NCI-H146 treated with DMSO at 0.1 percent for 48 hours (cell line): ENCODE results near the gene NUBP1.
A peak's percentile ranks its signal among the peaks of the same experiment; 100 is the strongest.
"Not testable (repeated sequence)": the region's sequence is repeated elsewhere in the genome, so short reads cannot be mapped to it uniquely, and the experiment has no call there.

Experiments
- DNase-seq: peaks from one replicate; lab custom pipeline; 2025; ENCODE audit not compliant: unreplicated experiment; lab: John Stamatoyannopoulos, UW

The NUBP1 gene

DNA sequence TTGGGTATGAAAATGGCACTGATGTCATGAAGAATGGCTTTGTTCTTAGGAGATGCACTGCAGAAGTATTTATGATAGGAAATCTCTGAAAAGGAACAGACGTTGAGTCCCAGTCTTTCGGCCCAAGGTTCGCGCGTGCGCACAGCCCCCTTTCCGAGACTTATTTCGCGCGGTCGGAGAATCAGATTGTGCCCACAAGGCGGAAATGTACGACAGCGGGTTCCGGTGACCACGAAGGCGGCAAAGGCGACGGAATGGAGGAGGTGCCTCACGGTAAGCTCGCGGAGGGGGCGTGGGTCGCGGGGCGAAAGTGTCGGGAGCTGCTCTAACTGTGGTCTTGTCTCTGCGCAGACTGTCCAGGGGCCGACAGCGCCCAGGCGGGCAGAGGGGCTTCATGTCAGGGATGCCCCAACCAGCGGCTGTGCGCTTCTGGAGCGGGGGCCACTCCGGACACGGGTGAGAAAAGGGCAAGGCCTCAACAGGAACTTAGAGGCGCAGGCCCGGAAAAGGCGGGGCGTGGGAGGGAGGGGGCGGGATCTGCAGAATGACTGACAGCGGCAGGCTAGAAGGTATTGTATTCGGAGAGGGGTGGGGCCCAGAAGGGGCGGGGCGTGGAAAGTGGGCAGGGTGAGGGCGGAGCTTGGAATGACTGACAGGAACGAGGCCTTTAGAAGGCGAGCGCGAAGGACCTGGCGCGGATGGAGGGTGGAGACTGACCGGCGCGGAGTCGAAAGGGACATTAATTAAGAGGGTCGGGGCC is at the start of gene NUBP1:
TSS of gene NUBP1 (plus strand) at position 233 of the 760 bp plus-strand sequence. CDS start at position 255, 22 bp downstream.
- DNase-seq: peak; percentile 95

DNA sequence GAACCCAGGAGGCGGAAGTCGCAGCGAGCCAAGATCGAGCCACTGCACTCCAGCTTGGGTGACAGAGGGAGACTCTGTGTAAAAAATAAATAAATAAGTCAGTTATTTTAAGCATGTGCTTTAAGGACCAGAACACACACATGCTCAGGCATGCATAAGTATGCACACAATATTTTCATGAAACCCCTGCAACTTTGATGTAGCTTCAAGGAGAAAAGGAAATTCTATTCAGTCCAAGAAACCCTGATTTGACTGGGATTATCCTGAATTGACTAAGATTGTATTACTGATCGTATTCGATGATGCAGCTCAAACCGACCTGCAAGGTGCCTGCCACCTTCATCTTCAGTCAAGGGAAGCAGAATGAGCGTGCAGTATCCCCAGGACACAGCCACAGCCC is 49.8 kb upstream of the NUBP1 start:
- no peak for DNase-seq

DNA sequence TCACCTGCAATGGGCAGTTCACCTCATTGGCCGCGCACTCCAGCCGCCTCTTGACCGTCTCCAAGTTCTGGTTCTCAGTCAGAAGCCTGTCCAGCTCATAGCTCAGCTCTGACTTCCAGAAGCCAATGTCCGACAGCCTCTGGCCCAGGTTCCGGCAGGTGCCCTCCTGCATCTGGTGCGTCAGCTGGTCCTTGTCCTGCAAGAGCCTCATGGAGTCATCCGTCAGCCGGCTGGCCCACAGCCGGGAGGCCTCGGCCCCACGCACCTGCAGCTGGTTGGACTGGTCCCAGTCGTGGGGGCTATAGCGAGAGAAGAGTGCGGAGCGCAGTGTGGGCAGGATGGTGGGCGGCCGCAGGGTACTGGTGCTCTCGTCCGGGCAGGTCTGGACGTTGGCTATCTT is 49.3 kb upstream of the NUBP1 start:
- DNase-seq: no peak

DNA sequence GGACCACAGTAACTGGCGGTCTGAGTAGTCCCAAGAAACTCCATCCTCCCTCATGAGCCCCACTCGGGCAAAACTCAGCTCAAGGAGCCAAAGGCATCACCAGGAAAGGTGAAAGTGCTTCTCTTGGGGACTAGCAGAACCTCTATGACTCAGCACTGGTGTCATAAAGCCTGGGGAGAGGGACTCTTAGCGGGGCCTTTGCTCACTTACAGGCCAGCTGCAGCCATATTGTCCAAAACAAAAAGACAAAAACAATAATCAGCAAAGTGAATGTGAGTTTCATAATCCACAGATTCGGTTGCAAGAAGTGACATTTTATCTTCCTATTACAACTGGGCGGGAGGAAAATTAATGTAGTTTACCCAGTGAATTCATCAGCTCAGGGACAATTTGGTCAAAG is 48.8 kb upstream of the NUBP1 start, which contains the start of gene TEKT5:
TSS of gene TEKT5 (minus strand) at position 101 of the 400 bp plus-strand sequence. CDS start at position 44, 57 bp downstream.
- no peak for DNase-seq

DNA sequence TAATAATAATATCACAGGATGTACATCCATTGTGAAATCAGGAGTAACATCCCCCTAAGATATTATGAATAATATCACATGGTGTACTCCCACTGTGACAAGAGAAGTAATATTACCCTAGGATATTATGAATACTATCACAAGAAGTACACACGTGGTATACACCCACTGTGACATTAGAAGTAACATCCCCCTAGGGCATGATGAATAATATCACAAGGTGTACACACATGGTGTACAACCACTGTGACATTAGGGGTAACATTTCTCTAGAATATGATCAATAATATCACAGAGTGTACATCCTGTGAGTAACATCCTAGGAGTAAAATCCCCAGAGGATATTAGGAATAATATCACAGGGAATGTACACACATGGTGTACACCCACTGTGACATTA is 43.9 kb upstream of the NUBP1 start:
- DNase-seq: no peak

DNA sequence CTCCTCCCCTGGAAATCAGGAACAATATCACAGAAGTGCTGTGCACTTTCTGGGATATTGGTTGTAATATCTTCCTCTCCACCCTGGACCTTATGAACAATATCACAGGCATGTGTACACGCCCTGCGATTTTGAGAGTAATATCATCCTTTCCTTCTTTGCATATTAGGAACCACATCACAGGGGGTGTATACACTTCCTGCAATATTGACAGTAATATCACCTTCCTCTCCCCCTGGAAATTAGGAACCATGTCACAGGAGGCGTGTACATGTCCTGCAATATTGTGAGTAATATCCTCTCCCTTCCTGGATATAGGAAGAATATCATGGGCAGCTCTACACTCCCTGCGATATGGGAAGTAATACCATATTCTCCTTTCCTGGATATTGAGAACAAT is 34.7 kb upstream of the NUBP1 start:
- DNase-seq: no peak

DNA sequence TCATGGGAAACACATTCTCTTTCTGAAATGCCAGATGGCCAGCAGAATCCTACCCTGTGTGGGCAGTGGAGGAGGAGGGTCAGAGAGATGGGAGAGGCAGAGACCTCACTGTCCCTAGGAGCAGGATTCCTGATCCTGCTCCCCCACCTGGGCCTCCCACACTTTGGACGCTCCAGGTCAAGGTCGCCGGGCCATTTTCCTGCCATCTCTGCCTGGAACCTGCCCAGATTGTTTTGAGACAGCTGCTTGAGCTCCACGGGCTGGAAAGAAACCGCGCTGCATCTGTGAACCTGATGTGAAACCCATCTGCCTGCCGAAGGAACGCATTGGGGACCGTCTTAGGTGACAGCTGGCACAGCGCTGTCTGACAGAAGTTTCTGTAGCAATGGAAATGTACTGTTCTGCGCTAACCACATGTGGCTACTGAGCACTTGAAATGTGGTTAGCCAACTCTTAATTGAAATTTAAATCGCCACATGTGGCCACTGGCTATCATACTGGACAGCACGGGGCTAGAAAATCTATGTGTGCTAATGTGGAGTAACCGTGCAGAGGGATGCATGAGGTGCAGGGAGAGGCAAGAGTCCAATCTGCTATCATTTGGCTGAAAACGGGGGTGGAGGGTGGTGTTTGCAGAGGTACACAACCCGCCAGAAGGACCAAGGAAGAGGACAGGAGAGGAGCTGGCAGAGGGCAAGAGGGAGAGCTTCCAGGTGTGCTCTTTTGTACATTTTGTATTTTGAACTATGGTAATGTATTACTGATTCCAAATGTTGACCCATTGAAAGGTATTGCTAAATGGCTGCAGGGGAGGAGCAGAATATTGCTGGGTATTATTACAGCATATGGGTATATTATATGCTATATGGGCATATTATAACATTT is 15.4 kb upstream of the NUBP1 start:
- no peak for DNase-seq

DNA sequence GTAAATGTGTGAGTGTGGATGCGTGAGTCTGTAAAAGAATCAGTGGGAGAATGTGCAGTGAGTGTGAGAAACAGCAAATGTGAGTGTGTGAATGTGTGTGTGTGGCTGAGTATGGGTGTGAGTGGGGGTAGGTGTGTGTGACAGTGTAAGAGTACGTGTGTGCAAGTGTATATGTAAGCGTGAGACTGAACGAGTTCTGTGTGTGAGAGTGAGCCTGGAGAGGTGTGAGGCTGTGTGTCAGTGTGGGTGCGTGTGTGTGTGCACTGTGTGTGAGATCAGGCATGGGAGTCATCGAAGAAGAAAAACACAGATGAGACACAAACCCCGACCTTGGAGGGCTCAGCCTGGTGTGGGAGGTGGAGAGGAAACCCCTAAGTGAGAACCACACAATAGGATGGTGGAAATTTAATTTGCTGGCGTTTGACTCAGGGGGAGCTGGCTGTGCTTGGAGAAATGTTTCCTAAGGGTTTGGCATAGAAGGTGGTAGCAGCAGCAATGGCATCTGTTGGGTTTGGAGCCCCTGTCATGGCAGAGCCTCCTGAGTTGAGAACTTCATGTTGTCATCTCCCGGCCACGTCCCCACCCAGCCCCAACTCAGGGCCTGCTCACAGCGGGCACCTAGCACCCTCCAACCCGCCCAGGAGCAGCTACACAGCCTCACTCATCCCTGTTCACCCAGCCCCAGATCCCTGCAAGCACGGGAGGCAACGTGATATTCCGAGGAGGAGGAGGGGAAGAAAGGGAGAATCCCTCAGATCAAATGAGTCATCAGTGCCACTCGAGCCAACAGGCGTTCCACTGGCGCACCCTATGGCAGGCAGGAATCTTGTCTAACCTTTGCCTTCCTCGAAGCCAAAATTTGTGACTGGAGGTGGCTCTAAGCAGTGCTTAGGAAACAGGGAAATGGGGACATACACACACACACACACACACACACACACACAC is 14.3 kb upstream of the NUBP1 start:
- no peak for DNase-seq

DNA sequence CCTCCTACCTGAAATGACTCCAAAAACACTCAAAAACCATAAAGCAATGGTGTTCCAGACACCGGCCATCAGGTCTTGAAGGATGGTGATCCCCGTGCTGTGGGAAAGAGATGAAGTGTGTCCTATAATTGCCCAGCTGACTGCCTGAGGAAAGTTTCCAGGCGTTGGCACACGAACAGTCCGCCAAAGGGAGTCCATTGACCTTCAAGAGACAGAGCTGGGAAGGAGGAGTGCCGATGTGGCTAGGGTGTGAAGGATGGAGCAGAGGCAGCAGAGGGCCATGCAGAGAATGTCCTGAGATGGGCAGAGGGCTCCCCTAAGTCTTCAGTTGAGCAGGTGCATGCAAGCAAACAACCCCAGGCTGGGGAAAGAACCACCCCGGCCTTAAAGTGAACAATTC is 11.9 kb upstream of the NUBP1 start:
- DNase-seq: no peak

DNA sequence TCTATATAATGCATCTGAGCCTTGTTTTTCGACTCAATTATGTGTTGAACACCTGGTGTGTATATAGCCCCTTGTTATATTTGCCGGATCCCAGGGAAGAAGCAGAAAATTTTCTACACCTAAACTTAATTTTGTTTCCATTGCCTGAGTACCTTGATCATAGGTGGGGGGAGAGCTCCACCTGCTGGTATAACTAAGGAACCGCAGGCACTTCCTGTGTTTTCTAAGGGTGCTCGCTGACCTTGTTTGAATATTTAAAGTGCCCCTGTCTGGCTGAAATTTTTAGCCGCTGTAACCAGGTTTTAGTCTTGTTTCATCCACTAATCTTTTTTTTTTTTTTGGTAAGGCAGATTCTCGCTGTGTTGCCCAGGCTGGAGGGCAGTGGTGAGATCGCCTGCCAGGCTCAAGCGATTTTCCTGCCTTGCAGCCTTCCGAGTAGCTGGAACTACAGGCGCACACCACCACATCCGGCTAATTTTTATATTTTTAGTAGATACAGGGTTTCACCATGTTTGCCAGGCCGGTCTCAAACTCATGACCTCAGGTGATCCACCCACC is 6.5 kb upstream of the NUBP1 start:
- peak; percentile 70 for DNase-seq

DNA sequence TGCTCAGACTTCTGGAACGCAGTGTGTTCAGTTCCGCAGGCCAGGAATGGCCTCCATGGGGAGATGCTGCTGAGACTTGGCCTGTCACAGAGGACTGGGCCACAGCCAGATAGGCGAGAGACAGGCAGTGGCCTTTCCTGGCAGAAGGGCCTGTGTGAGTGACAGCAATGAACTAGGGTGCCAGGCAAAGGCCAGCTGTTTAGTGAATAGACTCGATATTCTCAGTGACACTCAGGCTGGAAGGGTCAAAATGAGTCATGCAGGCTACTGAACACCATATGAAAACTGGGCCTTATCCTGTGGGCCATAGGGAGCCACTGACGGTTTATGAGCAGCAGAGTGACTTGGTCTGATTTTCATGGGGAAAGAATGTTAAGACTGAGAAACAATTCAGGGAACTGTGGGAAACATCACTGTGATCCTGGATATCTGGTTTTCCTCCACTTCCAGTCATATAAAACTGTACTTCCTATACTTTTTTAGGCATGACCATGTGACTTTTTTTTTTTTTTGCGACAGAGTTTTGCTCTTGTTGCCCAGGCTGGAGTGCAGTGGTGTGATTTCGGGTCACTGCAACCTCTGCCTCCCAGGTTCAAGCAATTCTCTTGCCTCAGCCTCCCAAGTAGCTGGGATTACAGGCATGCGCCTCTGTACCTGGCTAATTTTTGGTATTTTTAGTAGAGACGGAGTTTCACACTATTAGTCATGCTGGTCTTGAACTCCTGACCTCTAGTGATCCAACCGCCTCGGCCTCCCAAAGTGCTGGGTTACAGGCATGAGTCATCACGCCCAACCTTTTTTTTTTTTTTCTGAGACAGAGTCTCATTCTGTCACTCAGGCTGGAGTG is 5.2 kb upstream of the NUBP1 start:
- DNase-seq: no peak

DNA sequence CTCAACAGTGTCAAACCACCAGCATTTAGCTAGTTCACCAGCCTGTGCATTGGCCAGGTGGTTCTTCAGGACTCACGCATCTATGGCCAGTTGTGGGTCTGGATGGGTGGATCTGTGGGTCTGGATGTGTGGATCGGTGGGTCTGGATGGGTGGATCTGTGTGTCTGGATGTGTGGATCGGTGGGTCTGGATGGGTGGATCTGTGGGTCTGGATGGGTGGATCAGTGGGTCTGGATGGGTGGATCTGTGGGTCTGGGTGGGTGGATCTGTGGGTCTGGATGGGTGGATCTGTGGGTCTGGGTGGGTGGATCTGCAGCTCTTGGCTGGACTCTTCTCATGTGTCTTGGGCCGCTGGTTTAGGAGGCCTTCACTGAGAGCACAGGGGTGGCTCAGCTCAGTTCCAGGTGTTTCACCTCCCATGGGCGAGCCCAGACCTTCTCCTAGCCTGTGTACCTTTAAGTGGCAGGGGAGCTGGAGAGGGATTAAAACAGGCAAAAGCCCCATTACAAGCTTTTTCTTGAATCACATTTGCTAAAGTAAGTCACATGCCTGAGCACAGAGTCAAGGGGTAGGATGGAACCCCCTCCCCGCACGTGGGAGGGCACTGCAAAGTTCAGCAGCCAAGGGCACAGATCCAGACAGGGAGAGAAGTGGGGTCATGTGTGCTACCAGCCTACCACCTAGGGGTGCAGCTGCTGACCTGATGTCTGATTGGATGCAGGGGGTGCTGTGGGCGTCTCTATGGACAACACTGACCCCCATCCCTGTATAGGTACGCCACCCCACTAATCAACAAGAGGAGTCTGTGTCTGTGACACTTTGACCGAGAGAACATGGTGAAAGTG is 3.4 kb upstream of the NUBP1 start:
- DNase-seq: no peak

DNA sequence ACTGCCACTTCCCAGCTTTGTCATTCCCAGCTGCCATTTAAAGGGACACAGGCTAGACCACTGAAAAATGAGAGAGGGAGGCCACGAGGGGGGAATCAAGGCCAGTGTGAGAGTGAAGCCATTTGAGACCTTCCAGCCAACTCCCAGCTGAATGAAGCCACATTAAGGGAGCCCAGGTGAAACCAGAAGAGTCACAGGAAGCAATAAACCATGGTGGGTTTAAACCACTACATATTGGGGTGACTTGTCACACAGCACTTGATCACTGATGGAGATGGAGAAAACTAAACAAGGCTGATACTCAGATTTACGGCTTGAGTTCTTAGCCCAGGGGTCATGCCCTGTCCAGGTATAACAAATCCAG is 2.8 kb upstream of the NUBP1 start:
- no peak for DNase-seq

DNA sequence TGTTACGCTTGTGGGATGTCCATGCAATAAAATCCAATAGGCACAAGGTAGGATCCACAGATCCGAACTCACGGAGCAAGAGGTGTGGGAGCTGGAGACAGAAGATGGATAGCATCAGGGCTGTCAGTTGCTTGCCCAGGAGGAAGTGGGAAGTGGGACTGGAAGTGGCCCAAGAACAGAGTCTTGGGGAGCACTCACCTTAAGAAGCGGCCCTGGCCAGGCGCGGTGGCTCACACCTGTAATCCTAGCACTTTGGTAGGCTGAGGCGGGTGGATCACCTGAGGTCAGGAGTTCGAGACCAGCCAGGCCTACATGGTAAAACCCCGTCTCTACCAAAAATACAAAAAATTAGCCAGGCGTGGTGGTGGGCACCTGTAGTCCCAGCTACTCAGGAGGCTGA is 2.4 kb upstream of the NUBP1 start:
- DNase-seq: not testable (repeated sequence)

DNA sequence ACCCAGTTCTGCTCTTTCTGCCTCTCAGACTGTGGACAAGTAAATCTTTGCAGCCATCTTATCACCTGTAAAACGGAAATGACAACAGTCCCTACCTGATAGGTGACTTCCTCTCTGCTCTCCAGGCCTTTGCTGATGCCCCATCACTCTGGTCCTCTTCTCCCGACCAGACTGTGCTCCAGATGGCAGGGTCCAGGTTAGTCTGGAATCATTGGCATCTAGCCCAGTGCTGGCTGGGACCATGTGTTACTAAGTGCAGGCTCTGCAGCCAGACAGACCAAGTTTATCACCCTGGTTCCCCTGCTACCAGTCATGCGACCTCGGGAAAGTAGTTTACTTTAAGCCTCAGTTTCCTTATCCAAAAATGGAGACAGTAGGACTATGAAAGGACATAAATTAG is 1.8 kb upstream of the NUBP1 start:
- DNase-seq: no peak

DNA sequence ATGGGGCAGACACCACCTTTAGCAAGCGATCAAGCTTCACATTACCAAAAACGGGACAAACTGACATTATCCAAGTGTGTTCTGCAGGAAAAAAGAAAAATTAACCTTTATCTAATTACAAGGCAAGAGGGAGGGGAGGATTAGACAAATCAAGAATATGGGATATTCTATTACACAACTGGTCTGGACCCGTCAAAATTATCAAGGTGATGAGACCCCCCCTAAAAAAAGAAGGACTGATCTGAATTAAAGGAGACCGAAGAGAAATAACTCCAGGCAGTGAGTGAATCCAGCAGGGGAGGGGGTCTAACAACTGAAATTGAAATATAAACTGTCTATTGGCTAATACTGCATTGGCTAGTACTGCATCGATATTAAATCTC is 424 bp upstream of the NUBP1 start:
- DNase-seq: no peak

DNA sequence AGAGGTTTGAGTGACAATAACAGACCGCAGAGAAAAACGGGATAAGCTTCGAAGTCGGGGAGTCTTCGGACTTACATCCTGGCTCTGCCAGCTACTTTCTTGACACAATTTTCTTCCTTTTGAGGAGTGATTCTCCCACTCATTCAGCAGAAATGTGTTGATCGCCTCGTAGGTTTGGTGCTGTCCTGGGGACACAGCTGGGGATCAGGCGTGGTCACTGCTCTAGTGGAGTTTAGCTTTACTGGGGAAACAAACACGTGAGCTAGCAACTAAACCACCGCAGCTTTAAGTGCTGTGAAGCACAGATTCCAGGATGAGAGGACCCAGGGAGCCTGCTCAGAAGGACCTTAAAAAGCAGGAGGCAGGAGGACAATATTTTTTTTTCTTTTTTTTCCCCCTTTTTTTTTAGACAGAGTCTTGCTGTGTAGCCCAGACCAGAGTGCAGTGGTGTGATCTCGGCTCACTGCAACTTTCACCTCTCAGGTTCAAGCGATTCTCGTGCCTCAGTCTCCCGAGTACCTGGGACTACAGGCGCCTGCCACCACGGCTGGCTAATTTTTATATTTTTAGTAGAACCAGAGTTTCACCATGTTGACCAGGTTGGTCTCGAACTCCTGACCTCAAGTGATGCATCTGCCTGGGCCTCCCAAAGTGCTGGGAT is 858 bp downstream of the NUBP1 start:
- no peak for DNase-seq

DNA sequence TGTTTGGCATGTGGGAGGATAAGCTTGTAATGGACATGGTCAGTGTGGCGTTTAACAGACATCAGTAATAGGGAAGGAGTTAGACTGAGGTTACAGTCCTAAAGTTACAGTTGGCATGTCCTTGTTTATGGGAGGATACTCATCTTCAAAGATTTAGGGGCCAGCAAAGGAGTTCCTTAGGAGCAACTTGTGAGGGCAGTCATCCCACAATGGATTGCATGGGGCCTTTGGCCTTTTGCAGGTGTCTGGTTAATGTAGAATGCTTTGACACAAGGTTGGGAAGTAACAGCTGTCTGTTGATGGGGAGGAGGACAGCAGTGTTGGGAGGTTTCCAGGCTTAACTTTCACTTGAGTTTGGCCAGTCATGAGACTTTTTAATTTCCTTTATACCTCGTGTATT is 2.2 kb downstream of the NUBP1 start:
- no peak for DNase-seq

DNA sequence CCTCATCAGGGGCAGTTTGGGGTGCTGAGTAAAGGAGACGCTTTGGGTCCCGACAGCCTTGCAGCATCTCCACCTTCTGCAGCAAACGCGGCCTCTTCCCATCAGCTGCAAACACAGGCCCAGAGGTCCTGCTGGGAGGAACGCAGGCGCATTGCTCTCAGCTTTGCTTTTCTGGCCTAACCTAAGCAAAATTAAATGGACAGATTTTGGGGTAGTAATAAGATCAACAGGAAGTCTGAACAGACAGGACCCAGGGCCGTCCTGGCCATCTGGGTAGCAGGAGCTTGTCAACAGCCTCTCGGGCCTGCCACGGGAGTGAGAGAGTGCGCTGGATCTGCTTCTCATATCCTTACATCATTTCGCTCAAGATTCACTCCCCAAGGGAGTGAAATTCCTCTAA is 7.2 kb downstream of the NUBP1 start:
- DNase-seq: no peak
